Mesenchymal stem cell (in vitro differentiated cells and primary cell): ENCODE results near the gene SEZ6.

Experiments used
- DNase-seq: peaks from one replicate; pipeline ENCODE4 v3.0.0-alpha.2; 2013
- H2AFZ ChIP-seq: one replicate; pipeline ENCODE4 v1.6.1; 2013; ENCODE audit warnings: low read depth, mild to moderate bottlenecking, control low read depth, inconsistent platforms, low read length, moderate library complexity
- H2AK5ac ChIP-seq: 2 replicates; pipeline ENCODE4 v1.6.1; 2013; ENCODE audit warnings: low read length, moderate library complexity, mild to moderate bottlenecking, inconsistent platforms; ENCODE audit not compliant: severe bottlenecking
- H2BK120ac ChIP-seq: one replicate; pipeline ENCODE4 v1.6.1; 2013; ENCODE audit warnings: low read depth, mild to moderate bottlenecking, inconsistent platforms, low read length, moderate library complexity
- H2BK12ac ChIP-seq, 2 experiments: one replicate each; pipeline ENCODE4 v1.6.1; 2013; ENCODE audit warnings: inconsistent platforms in 2 of 2, low read length in 2 of 2, mild to moderate bottlenecking in 2 of 2, moderate library complexity in 2 of 2, control low read depth in 1 of 2
- H2BK15ac ChIP-seq: one replicate; pipeline ENCODE4 v1.6.1; 2013; ENCODE audit warnings: mild to moderate bottlenecking, low read depth, inconsistent platforms; ENCODE audit not compliant: poor library complexity, severe bottlenecking
- H2BK5ac ChIP-seq: 2 replicates; pipeline ENCODE4 v1.6.1; 2013; ENCODE audit warnings: low read depth, mild to moderate bottlenecking, low read length, control low read depth, inconsistent platforms; ENCODE audit not compliant: poor library complexity, severe bottlenecking
- H3K14ac ChIP-seq, 2 experiments: one replicate each; pipeline ENCODE4 v1.6.1; 2013; ENCODE audit warnings: inconsistent platforms in 2 of 2, low read length in 2 of 2, control low read depth in 1 of 2, mild to moderate bottlenecking in 1 of 2, moderate library complexity in 1 of 2
- H3K18ac ChIP-seq, 2 experiments: one replicate each; pipeline ENCODE4 v1.6.1; 2013; ENCODE audit warnings: inconsistent platforms in 2 of 2, low read length in 2 of 2, control low read depth in 1 of 2, low read depth in 1 of 2, mild to moderate bottlenecking in 1 of 2
- H3K23ac ChIP-seq, 2 experiments: one replicate each; pipeline ENCODE4 v1.6.1; 2013; ENCODE audit warnings: inconsistent platforms in 2 of 2, low read length in 2 of 2, mild to moderate bottlenecking in 2 of 2, moderate library complexity in 2 of 2, control low read depth in 1 of 2
- H3K27ac ChIP-seq: 2 replicates; pipeline ENCODE4 v1.5.1; 2013; ENCODE audit warnings: mild to moderate bottlenecking, moderate library complexity, low read length, control low read depth, inconsistent platforms; ENCODE audit not compliant: poor library complexity, severe bottlenecking
- H3K27me3 ChIP-seq, 2 experiments: 2 replicates each; pipeline versions ENCODE4 v1.6.1 to v1.7.0; 2013; ENCODE audit warnings: low read length in 2 of 2, mild to moderate bottlenecking in 2 of 2, moderate library complexity in 2 of 2, control low read depth in 1 of 2, inconsistent platforms in 1 of 2; ENCODE audit not compliant: control insufficient read depth in 1 of 2, insufficient read depth in 1 of 2
- H3K36me3 ChIP-seq, 2 experiments: 2 replicates each; pipeline versions ENCODE4 v1.6.1 to v1.7.0; 2013; ENCODE audit warnings: low read length in 2 of 2, control low read depth in 1 of 2, inconsistent platforms in 1 of 2, low read depth in 1 of 2, mild to moderate bottlenecking in 1 of 2; ENCODE audit not compliant: insufficient read depth in 2 of 2, control insufficient read depth in 1 of 2
- H3K4ac ChIP-seq, 2 experiments: one replicate each; pipeline ENCODE4 v1.6.1; 2013; ENCODE audit warnings: inconsistent platforms in 2 of 2, low read length in 2 of 2, mild to moderate bottlenecking in 2 of 2, moderate library complexity in 2 of 2, control low read depth in 1 of 2, low read depth in 1 of 2
- H3K4me1 ChIP-seq: 2 replicates; pipeline ENCODE4 v1.6.1; 2013; ENCODE audit warnings: low read depth, low read length, control low read depth; ENCODE audit not compliant: control insufficient read depth, insufficient read depth
- H3K4me2 ChIP-seq: 2 replicates; pipeline ENCODE4 v1.6.1; 2013; ENCODE audit warnings: low read length, mild to moderate bottlenecking, inconsistent platforms; ENCODE audit not compliant: poor library complexity, severe bottlenecking
- H3K4me3 ChIP-seq, 2 experiments: 2 replicates each; pipeline versions ENCODE4 v1.5.1 to v1.7.0; 2013; ENCODE audit warnings: low read length in 2 of 2, mild to moderate bottlenecking in 2 of 2, control low read depth in 1 of 2, low read depth in 1 of 2; ENCODE audit not compliant: insufficient read depth in 1 of 2
- H3K79me1 ChIP-seq: replicated peaks from 2 replicates; pipeline ENCODE4 v1.6.1; 2013; ENCODE audit warnings: mild to moderate bottlenecking, control low read depth, low read length, inconsistent platforms; ENCODE audit not compliant: poor library complexity, severe bottlenecking
- H3K9ac ChIP-seq: 2 replicates; pipeline ENCODE4 v1.7.0; 2013; ENCODE audit warnings: mild to moderate bottlenecking, low read length, moderate library complexity
- H3K9me3 ChIP-seq: 2 replicates; pipeline ENCODE4 v1.7.0; 2013; ENCODE audit warnings: mild to moderate bottlenecking, low read length; ENCODE audit not compliant: control insufficient read depth
- H4K8ac ChIP-seq: one replicate; pipeline ENCODE4 v1.6.1; 2013; ENCODE audit warnings: inconsistent platforms, mild to moderate bottlenecking, low read length, moderate library complexity
- H4K91ac ChIP-seq: one replicate; pipeline ENCODE4 v1.6.1; 2013; ENCODE audit warnings: mild to moderate bottlenecking, low read length, inconsistent platforms
- WGBS: methylation state at CpG from one replicate; pipeline ENCODE4 v1.1.7; 2013; ENCODE audit warnings: mixed read lengths; 5-methylcytosine and 5-hydroxymethylcytosine counted together

SEZ6 gene

GRCh38 chr17:28977659-28978355 is 28.0 kb downstream of the SEZ6 start:
- Histone ChIP-seq H2BK120ac (no peak overlapping the region), H4K91ac (no peak overlapping the region), H3K27me3 (peaks cover 74 to 89% of the 10 kb centered on the region in 2 experiments), H3K27ac (no peak overlapping the region), H3K4me2 (no peak overlapping the region), H3K9me3 (no peaks in the 10 kb centered on the region), H3K4ac (no peak overlapping the region), H2BK15ac (no peak overlapping the region), H4K8ac (no peak overlapping the region), H3K4me3 (no peak overlapping the region), H3K4me1 (peaks cover 2% of the 10 kb centered on the region), H3K9ac (no peak overlapping the region), H3K18ac (no peak overlapping the region), H2AK5ac (no peak overlapping the region), H3K79me1 (no peaks in the 10 kb centered on the region), H3K36me3 (no peaks in the 10 kb centered on the region), H3K23ac (no peak overlapping the region), H2AFZ (no peak overlapping the region), H3K14ac (no peak overlapping the region), H2BK5ac (no peak overlapping the region), H2BK12ac (no peak overlapping the region)
- DNase-seq, result no peak
- WGBS, result 85% methylated on average over 7 of the region's 8 CpGs

GRCh38 chr17:28975646-28976045 is 30.2 kb downstream of the SEZ6 start:
- no peak overlapping the region for H2BK120ac ChIP-seq
- no peak overlapping the region for H3K18ac ChIP-seq
- no peak overlapping the region for H4K8ac ChIP-seq
- 78% methylated on average over 5 of the region's 5 CpGs for WGBS
- no peak overlapping the region for H3K27ac ChIP-seq
- H2AFZ ChIP-seq, result no peak overlapping the region
- no peak overlapping the region for H4K91ac ChIP-seq
- no peak overlapping the region for H2BK15ac ChIP-seq
- H3K27me3 ChIP-seq, result peaks cover 84 to 90% of the 10 kb centered on the region in 2 experiments
- H2BK12ac ChIP-seq, result no peak overlapping the region
- no peak overlapping the region for H3K9ac ChIP-seq
- no peak overlapping the region for H2BK5ac ChIP-seq
- H3K4ac ChIP-seq, result no peak overlapping the region
- H3K23ac ChIP-seq, result no peak overlapping the region
- H3K9me3 ChIP-seq, result no peaks in the 10 kb centered on the region
- no peak overlapping the region for H3K4me3 ChIP-seq
- no peaks in the 10 kb centered on the region for H3K79me1 ChIP-seq
- H3K4me1 ChIP-seq, result peaks cover 3% of the 10 kb centered on the region
- DNase-seq, result no peak
- H3K36me3 ChIP-seq, result no peaks in the 10 kb centered on the region
- H3K14ac ChIP-seq, result no peak overlapping the region
- H3K4me2 ChIP-seq, result no peak overlapping the region
- H2AK5ac ChIP-seq, result no peak overlapping the region

- H3K4me2 ChIP-seq, result no peak overlapping the region
- no peaks in the 10 kb centered on the region for H3K9me3 ChIP-seq
- no peak overlapping the region for H4K8ac ChIP-seq
- H2BK12ac ChIP-seq, result no peak overlapping the region
- no peak overlapping the region for H2AFZ ChIP-seq
- no peak overlapping the region for H2BK15ac ChIP-seq
- H4K91ac ChIP-seq, result no peak overlapping the region
- H3K9ac ChIP-seq, result no peak overlapping the region
- H3K4ac ChIP-seq, result no peak overlapping the region
- peaks cover 90 to 96% of the 10 kb centered on the region in 2 experiments for H3K27me3 ChIP-seq
- H3K23ac ChIP-seq, result no peak overlapping the region
- no peaks in the 10 kb centered on the region for H3K79me1 ChIP-seq
- H3K4me1 ChIP-seq, result peaks cover 5% of the 10 kb centered on the region
- no peak for DNase-seq
- 97% methylated on average over 2 of the region's 2 CpGs for WGBS
- no peak overlapping the region for H3K14ac ChIP-seq
- no peak overlapping the region for H2BK5ac ChIP-seq
- no peak overlapping the region for H3K18ac ChIP-seq
- no peak overlapping the region for H3K27ac ChIP-seq
- H3K4me3 ChIP-seq, result no peak overlapping the region
- H2AK5ac ChIP-seq, result no peak overlapping the region
- H3K36me3 ChIP-seq, result no peaks in the 10 kb centered on the region
- no peak overlapping the region for H2BK120ac ChIP-seq
Measured at GRCh38 chr17:28975031-28975430, 30.8 kb downstream of the SEZ6 start.

GRCh38 chr17:28974451-28974850 is 31.4 kb downstream of the SEZ6 start:
- Histone ChIP-seq H2AFZ (no peak overlapping the region), H3K18ac (no peak overlapping the region), H3K27ac (no peak overlapping the region), H3K27me3 (peaks cover 89 to 99% of the 10 kb centered on the region in 2 experiments), H3K4ac (no peak overlapping the region), H3K9ac (no peak overlapping the region), H3K14ac (no peak overlapping the region), H3K4me1 (peaks cover 5% of the 10 kb centered on the region), H2BK12ac (no peak overlapping the region), H2BK5ac (no peak overlapping the region), H3K79me1 (no peaks in the 10 kb centered on the region), H4K8ac (no peak overlapping the region), H4K91ac (no peak overlapping the region), H2BK15ac (no peak overlapping the region), H2AK5ac (no peak overlapping the region), H3K4me2 (no peak overlapping the region), H3K4me3 (no peak overlapping the region), H3K23ac (no peak overlapping the region), H3K36me3 (no peaks in the 10 kb centered on the region), H2BK120ac (no peak overlapping the region), H3K9me3 (no peaks in the 10 kb centered on the region)
- WGBS, result 74% methylated on average over 4 of the region's 4 CpGs
- no peak for DNase-seq
